Activated T-cell treated with anti-CD3 and anti-CD28 coated beads, Interleukin-2, amount 50 U/mL, for 48 hours (primary cell): ENCODE measurements around the gene PRKCH.
A peak's percentile ranks its signal among the peaks of the same experiment; 100 is the strongest.

Experiments used
- DNase-seq, 2 experiments: peaks; one replicate each; pipeline ENCODE4 v3.0.0-alpha.2; 2020

Gene PRKCH

DNA sequence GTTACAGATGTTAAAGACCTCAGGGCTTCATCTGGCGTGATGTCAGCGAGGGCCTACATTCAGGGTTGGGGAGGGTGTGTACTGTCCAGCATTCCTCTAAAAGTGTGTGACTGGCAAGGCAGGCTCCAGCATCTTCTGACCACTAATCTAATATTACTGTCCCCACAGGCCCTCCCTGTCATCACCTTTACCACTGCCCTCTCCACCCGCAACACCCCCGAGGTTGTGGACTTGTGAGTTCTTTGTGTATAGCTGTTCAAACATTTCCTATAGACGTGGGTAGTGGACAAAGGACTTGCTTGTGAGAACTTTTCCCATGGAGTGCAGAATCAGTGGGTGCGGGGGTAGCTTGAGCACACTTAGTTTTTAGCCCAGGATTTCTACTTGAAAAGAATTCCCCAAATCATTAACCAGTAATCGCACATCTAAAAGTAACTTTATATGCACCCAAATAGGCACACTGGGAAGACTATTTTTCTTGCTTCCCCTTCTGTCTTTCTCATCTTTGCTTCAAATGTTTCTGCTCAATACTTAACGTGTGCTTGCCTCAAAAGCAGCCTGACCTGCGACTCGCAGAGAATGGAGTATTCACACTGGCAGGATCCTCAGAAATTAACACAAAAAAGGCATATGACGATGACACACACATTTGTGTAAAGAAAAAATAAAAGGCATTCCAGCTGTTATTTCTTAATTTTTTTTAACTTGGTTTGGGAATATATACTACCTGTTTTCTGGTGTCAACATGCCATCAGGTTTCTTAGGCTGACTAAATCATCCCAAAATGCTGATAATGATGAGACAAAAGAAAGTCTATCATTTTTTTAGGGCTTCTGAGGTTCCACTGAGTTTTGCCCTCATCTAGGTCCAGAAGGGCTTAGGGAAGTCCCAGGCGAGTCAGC lies 215.5 kb downstream of the PRKCH start:
- peak in 1 of 2 experiments; percentile 21 for DNase-seq

DNA sequence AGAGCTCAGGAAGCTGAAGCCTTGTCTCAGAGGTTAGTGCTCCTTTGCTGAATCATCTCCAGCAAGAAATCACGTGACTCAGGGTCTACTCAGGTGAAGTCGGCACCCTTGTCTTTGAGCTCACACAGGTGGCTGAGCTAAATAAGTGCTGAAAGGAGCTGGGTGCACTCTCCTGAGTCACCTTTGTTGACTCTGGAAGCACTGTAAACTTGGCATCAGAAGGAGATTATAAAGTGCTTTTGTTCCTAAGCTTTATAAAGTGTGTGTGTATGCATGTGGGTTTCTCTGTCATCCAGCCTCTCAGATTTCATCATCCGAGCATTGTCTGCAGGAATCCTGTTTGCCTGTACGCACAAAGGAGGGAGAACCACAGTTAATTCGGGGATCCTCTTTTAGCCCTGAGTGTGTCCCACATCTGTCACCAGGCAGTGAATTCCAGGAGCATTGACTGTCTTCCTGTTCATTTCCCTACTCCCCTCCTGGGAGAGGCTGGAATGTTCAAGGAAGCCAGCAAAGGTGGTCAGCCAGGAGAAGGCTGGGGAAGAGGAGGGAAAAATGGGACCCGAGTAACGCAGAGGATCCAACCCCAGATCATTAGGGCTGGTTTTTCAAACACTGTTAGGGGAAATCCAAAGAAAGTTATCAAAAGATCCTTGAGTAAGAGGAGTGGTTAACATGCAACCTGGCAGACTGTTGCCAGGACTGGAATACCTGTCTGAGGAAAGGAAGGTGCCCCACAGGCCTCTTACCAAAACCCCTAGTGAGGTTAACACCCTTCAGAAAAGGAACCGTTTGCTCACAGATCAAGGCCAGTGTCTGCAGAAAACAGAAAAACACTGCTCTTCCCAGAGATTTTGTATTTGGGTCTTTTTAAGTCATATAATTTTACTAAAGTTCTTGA lies 216.4 kb downstream of the PRKCH start:
- peak; percentile 59 to 64 for DNase-seq

DNA sequence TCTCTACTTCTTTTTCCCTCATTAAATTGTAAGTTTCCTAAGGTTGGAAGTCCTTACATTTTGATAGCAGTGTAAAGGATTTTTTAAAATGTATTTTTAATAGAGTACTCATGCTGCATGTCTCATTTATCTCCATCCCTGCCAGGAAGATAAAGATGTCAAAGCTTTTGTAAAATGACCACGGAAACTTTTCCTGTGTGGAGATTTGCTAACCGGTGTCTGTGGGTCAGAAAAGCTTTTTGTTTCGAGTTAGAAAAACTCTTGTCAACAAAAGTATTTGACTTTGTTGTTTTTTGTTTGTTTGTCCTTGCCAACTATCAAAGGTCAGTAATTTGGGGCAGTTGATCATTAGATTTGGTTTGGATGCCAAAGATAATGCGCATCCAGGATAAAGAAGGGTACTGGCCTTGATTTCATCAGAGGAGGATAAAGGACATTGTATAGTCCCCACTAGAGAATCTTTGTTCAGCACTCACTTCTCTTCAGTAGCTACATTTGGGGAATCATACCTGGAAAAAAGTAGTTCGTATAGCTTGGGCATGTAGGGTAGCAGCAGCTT lies 217.2 kb downstream of the PRKCH start:
- no peak for DNase-seq

DNA sequence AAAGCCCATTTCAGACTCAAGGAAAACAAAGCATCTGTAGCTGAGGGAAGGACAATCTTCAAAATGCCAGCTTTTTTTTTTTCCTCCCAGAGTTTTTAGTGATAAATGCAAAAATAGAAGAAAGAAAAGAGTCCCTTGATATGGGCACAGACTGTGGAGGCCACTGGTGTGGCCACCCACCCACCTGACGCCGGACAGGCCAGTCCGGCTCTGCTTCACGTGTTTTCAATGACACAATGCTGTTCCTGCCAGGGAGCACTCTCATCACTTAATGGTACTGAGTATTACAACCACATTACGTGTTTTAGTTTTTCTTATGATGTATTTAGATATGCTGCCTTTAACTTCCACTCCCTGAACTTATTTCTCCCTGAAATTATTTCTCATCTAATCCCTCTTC lies 218.3 kb downstream of the PRKCH start:
- DNase-seq: no peak

DNA sequence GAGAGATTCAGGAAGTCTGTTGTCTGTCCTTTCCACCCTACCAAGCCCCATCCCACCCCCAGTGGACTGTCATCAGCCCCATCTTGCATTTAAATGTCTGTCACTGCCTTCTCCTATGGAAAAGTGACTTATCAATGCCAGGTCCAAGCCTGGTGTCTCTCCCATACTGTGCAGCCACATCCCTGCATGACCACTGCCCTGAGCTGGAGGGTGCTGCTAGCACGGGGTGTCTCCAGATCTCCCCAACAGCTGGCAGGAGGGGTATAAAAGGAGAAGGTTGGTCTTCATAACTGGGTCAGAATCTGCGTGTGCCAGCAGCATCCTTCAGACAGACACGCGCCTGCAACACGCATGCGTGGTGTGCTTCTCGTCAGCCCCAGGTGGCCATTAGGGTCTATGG lies 219.6 kb downstream of the PRKCH start:
- DNase-seq: peak in 1 of 2 experiments; percentile 16

DNA sequence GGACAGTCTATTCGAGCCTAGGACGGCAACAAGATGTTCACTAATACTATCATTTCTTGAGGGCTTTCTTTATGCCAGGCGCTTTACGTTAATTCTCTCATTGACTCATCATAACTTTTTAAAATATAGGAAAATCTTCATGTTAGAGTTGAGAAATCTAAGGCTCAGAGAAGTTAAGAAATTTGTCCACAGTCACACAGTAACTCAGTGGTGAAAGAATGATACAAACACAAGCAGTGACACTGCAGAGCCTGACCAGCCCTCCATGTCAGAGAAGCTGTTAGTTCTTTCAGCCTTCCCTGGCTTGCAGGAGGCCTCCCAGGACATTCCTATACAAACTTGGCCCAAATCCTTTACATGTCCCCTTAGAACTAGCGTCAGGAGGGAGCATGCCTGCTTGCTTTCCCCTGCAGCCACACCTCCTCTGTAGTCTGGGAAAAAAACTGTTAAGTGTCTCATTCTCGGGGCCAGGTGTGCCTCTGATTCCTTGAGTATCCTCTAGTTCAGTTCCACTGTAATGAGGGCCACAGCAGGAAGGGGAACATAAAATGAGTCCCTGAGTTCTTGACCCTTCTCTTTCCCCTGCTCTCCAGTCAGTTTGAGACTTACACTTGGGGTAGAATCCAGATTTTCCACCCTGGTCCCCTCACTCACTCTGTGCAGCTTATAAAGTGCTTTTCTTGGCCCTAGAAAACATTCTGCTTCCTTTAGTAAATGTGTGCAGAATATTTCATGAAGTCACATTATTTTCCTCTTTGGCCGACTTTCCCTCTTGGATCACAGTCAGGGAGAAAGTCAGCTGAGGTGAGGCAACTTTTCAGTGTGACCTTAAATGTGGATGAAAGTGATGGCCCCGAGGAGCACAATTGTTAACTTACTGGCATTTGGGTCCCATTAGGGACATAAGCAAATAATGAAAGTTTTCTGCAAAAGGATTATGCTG lies 221.7 kb downstream of the PRKCH start:
- no peak for DNase-seq

DNA sequence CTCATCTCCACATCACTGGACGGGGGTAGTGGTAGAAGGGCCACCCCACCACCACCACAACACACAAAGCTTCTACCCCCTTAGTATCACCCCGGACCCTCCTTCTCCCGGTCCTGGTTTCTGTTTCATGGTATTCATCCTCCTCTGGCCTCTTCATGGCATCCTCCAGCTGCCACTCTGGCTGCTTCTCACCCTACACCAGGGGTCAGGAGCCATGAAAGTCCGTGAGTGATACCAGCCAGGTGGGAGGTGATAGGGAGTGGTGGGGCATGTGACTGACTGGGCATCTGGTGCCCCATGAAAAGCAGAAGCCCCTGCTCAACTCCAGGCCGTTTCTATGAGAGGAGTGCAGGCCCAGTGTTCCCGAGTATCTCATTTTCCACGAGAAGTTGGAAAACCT lies 222.6 kb downstream of the PRKCH start:
- DNase-seq: no peak

DNA sequence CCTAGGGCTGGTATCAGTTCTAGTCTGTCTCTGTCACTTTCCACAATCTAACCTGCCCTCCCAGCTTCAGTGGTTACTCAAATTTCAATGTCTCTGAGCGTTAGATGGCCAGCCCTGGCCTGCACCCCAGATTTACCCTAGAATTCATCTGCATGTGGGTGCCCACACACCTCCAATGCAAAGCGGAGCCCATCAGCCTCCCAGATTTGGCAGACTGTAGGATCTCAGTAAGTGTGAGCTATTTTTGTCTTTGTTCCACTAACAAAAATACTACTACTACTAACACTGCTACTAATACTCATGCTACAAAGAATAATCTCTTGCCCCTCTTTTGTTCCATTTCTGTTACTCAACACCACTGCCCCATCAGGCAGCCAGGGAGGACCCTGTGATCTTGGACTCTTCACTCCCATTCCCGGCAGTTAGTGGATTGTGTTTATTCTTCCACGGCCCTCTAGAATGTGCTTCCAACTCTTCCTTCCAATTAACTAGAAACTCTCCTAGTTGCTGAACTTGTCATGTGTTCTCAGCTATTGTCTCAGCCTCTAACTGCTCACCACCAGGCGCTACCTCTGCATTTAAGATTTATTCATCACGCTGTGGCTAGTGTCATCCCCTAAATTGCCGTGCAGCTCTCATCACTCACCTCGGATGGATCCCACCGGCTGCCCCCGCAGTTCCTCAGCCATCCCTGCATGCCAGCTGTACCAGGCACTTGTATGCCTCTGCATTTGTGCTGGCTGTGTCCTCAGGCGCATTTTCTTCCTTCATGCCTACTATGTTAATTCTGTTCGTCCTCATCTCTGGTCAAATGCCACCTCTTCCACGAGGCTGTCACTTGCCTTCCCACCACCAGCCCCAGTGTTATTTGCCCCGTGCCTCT lies 223.3 kb downstream of the PRKCH start:
- DNase-seq: no peak

DNA sequence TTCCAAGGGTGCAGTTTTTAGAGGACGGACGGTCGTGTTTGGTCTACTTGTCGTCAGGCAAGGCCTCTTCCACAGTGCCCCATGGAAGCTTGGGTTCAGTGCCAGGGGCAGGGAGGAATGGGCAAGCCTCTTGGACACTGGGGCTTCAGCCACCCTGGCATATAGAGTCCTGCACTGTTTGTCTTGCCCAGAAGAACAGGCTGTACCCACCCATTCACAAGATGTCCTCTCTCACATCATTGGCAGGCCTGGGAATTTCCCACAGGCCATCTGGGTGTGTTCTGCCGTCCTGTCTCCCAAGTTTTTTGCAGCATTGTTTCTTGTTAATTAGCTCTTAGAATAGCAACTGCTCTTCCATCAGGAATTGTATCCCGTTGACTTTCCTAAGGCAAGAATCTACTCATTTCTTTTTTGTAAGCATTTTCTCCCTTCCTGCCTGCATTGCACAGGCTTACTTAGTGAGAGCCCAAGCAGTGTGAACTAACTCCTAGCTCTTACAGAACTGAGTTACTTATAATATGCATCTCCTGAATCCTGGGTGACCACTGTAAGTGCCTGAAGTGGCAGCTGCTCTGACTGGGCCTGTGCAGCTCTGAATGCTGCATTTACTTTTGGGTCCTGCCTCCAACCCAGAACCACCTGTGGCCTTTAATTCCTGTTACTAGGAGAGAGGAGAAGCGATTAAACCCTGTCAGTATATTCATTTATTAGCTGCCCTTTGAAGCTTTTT lies 224.5 kb downstream of the PRKCH start:
- DNase-seq: no peak

DNA sequence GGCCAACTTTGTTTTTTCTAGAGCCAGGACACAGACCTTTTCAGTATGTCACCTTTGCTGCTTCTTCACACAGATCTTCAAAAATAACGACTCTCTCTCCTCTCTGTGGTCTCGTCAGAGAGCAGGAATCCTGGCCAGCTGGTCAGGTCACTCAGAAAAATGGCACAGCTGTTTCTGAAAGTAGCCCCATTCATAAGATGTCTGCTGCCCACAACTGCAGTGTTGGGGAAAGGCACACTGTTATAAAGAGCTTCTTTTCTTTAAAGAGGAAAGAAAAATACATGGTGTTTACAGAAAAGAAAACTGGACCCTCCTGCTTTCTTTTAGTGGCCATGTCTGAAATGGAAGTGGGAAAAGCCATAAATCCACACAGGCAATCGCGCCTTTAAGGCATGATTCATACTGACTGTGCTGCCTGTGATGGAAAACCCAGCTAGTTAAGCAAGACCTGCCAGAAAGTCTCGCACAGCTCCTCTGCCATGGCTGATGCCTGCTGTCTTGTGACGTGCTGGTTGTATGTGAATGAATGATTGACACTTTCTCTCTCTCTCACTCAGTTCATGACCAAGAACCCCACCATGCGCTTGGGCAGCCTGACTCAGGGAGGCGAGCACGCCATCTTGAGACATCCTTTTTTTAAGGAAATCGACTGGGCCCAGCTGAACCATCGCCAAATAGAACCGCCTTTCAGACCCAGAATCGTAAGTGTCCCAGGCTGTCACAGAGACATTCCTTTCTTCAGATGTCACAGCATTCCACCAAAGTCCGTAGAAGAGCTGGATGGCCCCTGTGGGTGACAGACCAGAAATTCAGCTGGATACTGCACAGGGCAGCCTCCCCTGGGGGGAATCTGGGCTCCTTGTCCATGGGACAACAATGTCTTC lies 226.0 kb downstream of the PRKCH start:
- DNase-seq: no peak

DNA sequence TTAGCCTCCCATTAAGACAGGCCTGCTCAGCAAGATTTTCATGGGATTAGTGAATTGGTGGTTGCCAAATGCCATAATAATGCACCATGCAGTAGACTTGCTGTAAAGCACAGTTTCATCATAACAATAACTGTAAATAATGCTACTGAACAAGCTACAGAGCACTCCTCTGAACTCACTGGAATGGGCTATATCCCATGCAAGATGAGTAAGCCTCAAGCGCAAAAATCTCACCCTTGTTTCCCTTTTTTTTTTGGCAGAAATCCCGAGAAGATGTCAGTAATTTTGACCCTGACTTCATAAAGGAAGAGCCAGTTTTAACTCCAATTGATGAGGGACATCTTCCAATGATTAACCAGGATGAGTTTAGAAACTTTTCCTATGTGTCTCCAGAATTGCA lies 228.0 kb downstream of the PRKCH start:
- no peak for DNase-seq

DNA sequence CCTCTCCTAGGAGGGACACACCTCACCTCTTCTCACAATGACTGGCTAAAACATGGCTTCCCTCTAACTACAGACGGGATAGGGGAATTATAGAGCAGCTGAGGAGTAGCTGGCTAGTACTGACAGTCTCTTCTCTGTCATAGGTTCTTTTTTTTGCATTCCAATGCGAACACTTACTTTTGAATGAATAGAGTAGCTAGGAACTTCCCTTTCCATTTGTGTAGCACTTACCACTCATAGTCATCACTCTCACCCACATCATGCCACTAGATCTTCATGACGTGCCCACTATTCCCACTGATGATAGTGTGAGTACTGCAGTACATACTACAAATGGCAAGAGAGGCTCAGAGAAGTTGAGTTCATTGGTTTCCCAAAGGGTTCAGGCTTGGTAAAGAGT lies 230.0 kb downstream of the PRKCH start:
- DNase-seq: no peak

DNA sequence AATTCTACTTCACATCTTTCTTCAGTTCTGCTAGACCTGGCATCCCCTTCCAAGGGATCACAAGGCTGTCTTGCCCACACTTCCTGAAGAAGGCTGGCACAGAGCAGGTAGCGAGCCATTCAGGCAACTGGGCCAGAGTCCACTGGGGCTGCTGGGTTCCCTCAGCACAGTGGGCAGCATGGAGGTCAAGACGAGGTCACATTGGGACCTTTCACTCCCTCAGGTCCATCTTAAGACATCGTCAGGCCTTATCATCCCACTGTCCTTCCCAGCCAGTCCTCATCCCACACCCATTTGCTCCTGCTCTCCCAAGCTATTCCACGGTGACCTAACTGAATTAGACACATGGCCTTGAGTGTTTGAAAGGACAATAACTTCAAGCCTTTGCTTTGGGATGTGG lies 230.9 kb downstream of the PRKCH start:
- no peak for DNase-seq

DNA sequence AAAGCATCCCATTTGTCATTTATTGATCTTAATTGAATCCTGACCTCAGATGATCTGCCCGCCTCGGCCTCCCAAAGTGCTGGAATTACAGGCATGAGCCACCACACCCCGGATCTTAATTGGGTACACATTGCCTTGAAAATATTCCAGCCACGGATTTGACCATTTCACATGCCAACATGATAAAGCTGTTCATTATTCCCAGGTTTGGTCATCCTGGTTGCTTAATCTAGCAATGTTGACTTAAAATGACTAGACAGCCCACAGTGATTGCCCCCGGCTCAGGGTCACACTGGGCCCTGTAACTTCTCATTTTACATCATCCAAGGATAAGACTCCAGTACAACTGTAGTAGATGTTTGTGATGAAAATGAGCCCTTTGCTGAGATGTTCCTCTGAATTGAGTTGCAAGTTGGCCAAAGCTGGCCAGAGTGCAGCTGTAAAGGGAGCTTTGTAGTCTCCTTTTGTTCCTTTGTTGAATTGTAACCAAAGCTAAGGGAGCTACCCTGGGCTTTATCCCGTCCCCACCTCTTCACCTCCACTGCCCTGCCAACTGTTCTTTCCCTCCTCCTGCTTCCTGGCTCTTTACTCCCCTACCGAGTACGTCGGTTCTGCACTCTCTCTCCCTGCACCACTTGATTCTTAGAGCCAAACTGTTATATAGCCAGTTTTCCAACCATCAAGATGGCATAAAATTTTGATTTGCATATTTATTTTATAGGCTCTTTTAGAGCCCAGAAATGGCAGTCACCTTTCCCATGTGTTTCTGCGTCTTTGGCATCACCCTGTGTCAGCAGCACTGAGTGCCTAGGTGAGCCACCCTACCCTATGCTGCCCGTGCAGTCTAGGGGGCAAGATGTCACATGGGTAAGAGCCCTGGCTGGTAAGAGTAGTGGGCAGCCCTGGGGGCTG lies 232.6 kb downstream of the PRKCH start:
- DNase-seq: no peak

DNA sequence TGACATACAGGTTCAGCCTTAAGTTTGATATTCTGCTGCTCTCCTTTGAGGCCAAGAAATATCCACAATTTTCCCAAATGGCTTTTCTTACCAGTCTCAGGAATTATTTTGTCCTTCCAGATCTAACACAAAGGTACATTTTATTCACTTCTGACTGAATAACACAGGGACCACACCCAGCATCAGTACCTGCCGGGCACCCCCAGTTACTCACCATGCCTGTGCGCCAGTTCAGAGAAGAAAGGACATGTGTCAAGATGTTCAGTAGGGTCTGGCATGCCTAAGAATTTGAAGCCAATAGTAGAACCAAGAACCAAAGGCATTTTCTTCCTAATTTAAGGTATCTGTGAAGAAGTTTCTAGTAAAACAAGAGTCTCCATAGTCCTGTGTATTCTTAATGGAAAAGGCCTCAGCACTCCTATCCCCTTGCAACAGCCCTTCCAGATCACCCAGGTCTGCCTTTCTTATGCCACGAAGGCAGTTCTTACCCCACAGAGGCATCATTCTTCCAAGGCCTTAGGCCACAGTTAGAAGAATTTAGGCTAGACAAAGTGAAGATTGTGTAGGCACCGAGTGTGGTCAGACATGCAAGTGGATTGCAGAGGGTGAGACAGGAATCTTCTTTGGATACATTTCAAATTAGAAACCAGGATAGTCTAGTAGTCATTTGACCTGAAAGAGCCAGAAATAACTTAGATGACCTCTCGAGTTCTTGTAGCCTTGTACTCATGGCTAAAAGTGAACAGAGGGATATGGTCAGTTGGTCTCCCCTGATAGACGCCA lies 233.9 kb downstream of the PRKCH start:
- DNase-seq: no peak

DNA sequence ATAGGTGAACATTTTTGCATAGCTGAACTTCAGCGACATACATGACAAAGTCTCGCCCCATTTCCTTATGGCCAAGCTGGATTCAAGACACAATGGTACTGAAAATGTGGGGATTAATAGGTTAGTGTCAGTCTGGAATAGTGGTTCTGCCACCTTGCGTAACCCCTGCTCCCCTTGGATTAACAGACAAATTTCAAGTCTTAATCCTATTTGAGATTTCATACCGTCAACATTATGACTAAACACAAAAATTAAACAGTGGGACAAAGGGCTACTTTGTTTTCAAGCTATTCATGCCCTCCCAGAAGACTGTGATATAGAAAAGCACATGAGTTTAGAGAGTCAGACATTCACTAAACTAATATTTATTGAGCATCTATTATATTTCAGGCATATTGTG lies 235.1 kb downstream of the PRKCH start:
- DNase-seq: no peak

DNA sequence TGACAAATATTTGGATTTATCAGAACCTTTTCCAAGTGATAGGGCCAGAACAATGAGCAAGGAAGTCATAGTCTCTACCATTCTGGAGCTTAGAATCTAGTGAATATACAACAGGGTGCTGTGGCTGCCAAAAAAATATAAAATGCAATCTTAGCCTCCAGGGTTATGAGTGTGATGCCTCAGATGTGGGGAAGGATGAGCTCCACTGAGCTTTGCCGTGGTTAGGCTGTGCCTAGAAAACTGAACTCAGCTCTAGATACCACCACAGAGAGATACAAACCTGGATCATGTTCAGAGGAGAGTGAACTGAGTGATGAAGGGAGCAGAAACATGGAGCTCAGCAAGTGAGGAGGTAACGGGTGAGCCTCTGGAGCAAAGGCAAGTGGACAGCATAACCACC lies 235.9 kb downstream of the PRKCH start:
- DNase-seq: no peak

DNA sequence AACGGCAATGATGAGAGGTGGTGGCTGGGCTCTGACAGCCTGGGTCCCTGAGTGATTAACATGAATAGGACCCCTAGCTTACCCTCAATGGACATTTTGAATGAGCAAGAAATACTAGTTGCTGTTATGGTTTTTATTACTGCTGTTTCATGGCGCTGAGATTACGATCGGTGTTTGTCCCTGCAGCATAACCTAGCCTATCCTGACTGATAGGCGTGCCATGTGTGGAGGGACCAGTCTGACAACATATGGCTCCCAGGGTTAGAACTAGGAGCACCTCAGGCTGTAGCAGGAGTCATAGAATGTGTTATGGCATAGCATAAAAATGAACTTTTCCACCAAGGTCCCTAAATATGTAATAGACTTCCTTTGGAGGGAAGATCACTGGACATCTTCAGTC lies 236.5 kb downstream of the PRKCH start:
- DNase-seq: no peak
